Melanocyte of skin (primary cell): Measurements from ENCODE around the gene ANGPTL3. TPM values are rescaled to one million over a fixed set of nuclear protein-coding genes. Genes with fewer than 3 reads are reported as not detected.

ENCODE experiments used
- total RNA-seq, 2 donors: library from RNA; depleted of rRNA; stranded (reverse); fragments of >200 nt; gene quantifications; 2 replicates each; pipeline ENCODE4 v1.2.3, GENCODE V29; 2012

The ANGPTL3 gene, protein sequence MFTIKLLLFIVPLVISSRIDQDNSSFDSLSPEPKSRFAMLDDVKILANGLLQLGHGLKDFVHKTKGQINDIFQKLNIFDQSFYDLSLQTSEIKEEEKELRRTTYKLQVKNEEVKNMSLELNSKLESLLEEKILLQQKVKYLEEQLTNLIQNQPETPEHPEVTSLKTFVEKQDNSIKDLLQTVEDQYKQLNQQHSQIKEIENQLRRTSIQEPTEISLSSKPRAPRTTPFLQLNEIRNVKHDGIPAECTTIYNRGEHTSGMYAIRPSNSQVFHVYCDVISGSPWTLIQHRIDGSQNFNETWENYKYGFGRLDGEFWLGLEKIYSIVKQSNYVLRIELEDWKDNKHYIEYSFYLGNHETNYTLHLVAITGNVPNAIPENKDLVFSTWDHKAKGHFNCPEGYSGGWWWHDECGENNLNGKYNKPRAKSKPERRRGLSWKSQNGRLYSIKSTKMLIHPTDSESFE
- under 1 TPM in 1 of 2 donors, not detected in 1; under 0.01 TPM for total RNA-seq

DNA sequence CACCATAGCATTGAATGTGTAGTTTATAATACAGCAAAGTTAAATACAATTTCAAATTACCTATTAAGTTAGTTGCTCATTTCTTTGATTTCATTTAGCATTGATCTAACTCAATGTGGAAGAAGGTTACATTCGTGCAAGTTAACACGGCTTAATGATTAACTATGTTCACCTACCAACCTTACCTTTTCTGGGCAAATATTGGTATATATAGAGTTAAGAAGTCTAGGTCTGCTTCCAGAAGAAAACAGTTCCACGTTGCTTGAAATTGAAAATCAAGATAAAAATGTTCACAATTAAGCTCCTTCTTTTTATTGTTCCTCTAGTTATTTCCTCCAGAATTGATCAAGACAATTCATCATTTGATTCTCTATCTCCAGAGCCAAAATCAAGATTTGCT is at the start of gene ANGPTL3:
Gene ANGPTL3, plus strand, starts transcription at position 240 of the 400 bp plus-strand sequence. Its CDS starts 47 bp downstream, at position 287.

Other genes with a start within 250 kb of the ANGPTL3 start
- gene USP1, start 160.5 kb upstream of the ANGPTL3 start, total RNA-seq = 10 to 100 TPM; 10.7 to 20.6 TPM
- gene DOCK7, start 90.9 kb downstream of the ANGPTL3 start, total RNA-seq = 100 to 1,000 TPM; 131 to 187 TPM
- 1 to 10 TPM; 8.3 to 8.7 TPM for gene ATG4C, start 186.6 kb downstream of the ANGPTL3 start, total RNA-seq